GM12865 (cell line): ENCODE measurements around the gene MAP6.

Experiments used
- DNase-seq: peaks from one replicate; pipeline ENCODE4 v3.0.0; 2010; ENCODE audit warnings: low read depth
- H3K4me3 ChIP-seq: 2 replicates; pipeline ENCODE4 v1.5.1; 2011; ENCODE audit warnings: mild to moderate bottlenecking, low read depth, low read length, control low read depth
- TF ChIP-seq, protein P1 (sequence below): IDR thresholded peaks from 2 replicates; pipeline ENCODE4 v1.5.1; 2011; ENCODE audit warnings: low read length, control low read depth, low read depth, inconsistent platforms; ENCODE audit not compliant: insufficient read depth; ENCODE audit errors: missing control alignments

Gene MAP6

GRCh38 chr11:75574698-75575602 is 93.9 kb downstream of the MAP6 start:
- H3K4me3 ChIP-seq: no peak overlapping the region
- TF ChIP-seq, protein P1, sequence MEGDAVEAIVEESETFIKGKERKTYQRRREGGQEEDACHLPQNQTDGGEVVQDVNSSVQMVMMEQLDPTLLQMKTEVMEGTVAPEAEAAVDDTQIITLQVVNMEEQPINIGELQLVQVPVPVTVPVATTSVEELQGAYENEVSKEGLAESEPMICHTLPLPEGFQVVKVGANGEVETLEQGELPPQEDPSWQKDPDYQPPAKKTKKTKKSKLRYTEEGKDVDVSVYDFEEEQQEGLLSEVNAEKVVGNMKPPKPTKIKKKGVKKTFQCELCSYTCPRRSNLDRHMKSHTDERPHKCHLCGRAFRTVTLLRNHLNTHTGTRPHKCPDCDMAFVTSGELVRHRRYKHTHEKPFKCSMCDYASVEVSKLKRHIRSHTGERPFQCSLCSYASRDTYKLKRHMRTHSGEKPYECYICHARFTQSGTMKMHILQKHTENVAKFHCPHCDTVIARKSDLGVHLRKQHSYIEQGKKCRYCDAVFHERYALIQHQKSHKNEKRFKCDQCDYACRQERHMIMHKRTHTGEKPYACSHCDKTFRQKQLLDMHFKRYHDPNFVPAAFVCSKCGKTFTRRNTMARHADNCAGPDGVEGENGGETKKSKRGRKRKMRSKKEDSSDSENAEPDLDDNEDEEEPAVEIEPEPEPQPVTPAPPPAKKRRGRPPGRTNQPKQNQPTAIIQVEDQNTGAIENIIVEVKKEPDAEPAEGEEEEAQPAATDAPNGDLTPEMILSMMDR: no peak
- no peak for DNase-seq

GRCh38 chr11:75572744-75573143 is 96.1 kb downstream of the MAP6 start:
- no peak for DNase-seq
- TF ChIP-seq, protein P1: no peak
- no peak overlapping the region for H3K4me3 ChIP-seq

DNA sequence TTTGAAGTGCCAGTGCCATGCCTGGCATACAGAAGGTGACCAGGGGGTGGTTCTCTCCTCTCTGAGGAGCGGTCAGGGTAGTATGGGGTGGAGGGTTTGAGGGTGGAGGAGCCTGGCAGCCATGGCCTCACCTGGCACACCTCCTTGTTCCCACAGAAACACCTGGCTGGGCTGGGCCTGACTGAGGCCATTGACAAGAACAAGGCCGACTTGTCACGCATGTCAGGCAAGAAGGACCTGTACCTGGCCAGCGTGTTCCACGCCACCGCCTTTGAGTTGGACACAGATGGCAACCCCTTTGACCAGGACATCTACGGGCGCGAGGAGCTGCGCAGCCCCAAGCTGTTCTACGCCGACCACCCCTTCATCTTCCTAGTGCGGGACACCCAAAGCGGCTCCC is 97.2 kb downstream of the MAP6 start:
- H3K4me3 ChIP-seq: no peak overlapping the region
- no peak for DNase-seq
- TF ChIP-seq, protein P1: no peak

DNA sequence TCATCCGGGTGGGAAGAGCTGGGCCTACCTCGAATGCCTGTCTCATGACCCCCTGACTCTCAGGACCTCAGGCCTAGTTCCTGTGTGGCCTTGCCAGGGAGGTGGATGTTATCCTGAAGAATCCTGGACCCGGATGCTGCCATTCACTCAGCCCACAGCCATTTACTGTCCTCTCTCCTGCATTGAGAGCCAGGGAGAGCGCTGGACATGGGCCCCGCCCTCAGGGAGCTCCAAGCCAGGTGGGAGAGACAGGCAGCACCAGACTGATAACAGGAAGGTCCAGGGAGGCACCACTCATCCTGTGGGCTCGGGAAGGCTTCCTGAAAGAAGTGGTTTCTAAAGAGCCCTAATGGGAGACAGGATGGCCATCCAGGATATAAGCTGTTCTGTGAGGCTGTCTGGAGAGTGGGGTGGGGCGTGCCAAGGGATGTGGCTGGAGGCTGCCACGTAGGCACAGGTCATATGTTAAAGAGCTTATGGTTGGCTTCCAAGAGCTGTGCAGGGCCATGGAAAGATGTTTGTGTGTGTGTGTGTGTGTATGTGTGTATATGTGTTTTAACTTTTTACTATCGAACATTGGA is 98.2 kb downstream of the MAP6 start:
- TF ChIP-seq, protein P1: no peak
- DNase-seq: no peak
- no peak overlapping the region for H3K4me3 ChIP-seq

DNA sequence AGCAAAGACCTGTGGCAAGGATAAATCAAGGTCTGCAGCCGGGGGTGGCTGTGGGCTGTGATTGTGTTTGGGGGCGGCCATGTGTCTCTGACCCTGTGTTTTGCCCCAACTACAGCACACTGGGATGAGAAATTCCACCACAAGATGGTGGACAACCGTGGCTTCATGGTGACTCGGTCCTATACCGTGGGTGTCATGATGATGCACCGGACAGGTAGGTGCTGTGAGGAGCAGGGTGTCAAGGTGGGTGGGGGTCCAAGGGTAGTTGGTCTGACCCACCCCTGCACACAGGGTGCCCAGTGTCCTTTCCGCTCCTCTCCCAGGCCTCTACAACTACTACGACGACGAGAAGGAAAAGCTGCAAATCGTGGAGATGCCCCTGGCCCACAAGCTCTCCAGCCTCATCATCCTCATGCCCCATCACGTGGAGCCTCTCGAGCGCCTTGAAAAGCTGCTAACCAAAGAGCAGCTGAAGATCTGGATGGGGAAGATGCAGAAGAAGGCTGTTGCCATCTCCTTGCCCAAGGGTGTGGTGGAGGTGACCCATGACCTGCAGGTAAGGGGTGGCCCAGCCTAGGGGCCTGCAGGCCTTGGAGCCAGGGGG is 100.1 kb downstream of the MAP6 start:
- no peak overlapping the region for H3K4me3 ChIP-seq
- TF ChIP-seq, protein P1: no peak
- no peak for DNase-seq

DNA sequence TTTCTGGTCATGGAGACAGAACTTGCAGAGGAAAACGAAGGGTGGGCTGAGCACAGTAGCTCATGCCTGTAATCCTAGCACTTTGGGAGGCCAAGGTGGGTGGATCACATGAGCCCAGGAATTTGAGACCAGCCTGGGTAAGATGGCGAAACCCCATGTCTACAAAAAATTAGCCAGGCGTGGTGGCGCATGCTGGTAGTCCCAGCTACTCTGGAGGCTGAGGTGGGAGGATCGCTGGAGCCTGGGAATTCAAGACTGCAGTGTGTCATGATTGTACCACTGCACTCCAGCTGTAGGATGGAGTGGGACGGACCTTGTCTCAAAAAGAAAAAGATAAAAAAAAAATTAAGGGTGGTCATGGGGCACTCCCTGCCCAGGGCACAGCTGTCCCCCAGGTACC is 100.9 kb downstream of the MAP6 start:
- no peak overlapping the region for H3K4me3 ChIP-seq
- DNase-seq: no peak
- TF ChIP-seq, protein P1: no peak
